Epithelial cell of proximal tubule (primary cell): ENCODE results near the gene NSRP1. TPM values are rescaled to one million over a fixed set of nuclear protein-coding genes. Genes with fewer than 3 reads are reported as not detected.
"Not testable (repeated sequence)": the region's sequence is repeated elsewhere in the genome, so short reads cannot be mapped to it uniquely, and the experiment has no call there.

ENCODE experiments used
- DNase-seq: peaks from one replicate; pipeline ENCODE4 v3.0.0-alpha.2; 2011; ENCODE audit warnings: low read depth
- H3K4me3 ChIP-seq: 2 replicates; pipeline ENCODE4 v1.5.1; 2011; ENCODE audit warnings: low read depth, mild to moderate bottlenecking, low read length
- CTCF ChIP-seq: conservative IDR thresholded peaks from 2 replicates; pipeline ENCODE4 v1.5.1; 2012; ENCODE audit warnings: low read depth, mild to moderate bottlenecking, low read length
- total RNA-seq: library from RNA; depleted of rRNA; stranded (reverse); fragments of >200 nt; gene quantifications from 2 replicates; pipeline ENCODE4 v1.2.3, GENCODE V29; 2015

The NSRP1 gene
- total RNA-seq, 1 donor from 2014 or later = 7.0 TPM

DNA sequence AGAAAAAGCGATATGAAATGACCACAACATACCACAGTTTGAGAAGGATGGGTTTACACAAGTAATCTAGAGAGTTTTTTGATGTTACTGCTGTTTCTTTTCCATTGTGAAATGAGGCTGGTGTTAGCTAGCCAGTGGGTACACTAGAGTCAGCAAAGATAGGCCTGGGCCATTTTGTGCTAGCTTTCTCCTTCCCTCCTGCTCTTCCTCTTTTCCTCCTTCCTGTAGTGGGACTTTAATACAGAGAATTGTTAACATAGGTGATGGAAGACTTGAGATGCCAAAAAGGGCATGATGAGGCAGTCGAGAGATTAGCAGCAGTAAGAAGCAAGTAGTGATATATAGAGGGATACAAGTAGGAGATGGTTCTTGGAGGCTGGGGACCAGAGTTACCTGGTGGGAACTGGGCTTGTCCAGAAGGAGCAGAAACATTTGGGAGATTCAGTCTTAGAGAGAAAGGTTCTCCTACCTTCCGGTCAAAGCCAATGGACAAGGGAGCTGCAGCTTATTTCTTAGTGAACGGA is 7.7 kb downstream of the NSRP1 start:
- no peak for DNase-seq
- TF ChIP-seq CTCF = no peak
- no peak overlapping the region for H3K4me3 ChIP-seq

GRCh38 chr17:30130121-30130520 is 13.5 kb downstream of the NSRP1 start:
- no peak for DNase-seq
- no peak for TF ChIP-seq CTCF

DNA sequence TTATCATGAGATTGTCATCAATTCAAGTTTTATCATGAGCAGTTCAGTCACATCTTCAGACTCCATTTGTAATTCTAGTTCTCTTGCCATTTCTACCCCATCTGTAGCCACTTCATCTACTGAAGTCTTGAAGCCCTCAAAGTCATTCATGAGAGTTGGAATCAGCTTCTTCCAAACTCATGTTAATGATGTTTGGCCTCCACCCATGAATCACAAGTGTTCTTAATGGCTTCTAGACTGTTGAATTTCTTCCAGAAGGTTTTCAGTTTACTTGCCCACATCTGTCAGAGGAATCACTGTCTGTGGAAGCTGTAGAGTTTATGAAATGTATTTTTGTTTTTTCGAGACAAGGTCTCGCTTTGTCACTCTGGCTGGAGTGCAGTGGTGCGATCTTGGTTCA is 16.0 kb downstream of the NSRP1 start:
- DNase-seq = no peak
- no peak overlapping the region for H3K4me3 ChIP-seq
- TF ChIP-seq CTCF = no peak

More at GRCh38 chr17:30130121-30130520, 13.5 kb downstream of the NSRP1 start:
- no peak overlapping the region for H3K4me3 ChIP-seq

GRCh38 chr17:30133197-30133596 is 16.6 kb downstream of the NSRP1 start:
- DNase-seq = no peak
- no peak overlapping the region for H3K4me3 ChIP-seq
- no peak for TF ChIP-seq CTCF

- DNase-seq = no peak
- TF ChIP-seq CTCF = no peak
- H3K4me3 ChIP-seq = no peak overlapping the region
Observed at GRCh38 chr17:30134551-30134950, 17.9 kb downstream of the NSRP1 start.

- no peak overlapping the region for H3K4me3 ChIP-seq
- no peak for TF ChIP-seq CTCF
- no peak for DNase-seq
Observed at GRCh38 chr17:30137158-30137557, 20.5 kb downstream of the NSRP1 start.

DNA sequence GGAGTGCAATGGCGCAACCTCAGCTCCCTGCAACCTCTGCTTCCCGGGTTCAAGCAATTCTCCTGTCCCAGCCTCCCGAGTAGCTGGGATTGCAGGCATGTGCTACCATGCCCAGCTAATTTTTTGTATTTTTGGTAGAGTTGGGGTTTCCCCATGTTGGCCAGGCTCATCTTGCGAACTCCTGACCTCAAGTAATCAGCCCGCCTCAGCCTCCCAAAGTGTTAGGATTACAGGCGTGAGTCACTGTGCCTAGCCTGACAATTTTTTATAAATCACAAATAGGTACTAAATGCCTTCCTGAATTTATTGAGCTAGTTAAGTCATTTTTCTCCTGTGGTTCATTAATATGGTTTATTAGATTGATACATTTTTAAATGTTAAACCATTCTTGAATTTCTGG is 31.2 kb downstream of the NSRP1 start:
- H3K4me3 ChIP-seq, DNase-seq: not testable (repeated sequence)
